Hair follicular keratinocyte (primary cell): ENCODE results near the gene YEATS4. TPM values are rescaled to one million over a fixed set of nuclear protein-coding genes. Genes with fewer than 3 reads are reported as not detected.

ENCODE experiments used
- total RNA-seq: library from RNA; depleted of rRNA; stranded (reverse); fragments of >200 nt; gene quantifications from 2 replicates; pipeline ENCODE4 v1.2.3, GENCODE V29; 2015

The YEATS4 gene
- total RNA-seq = 39.5 and 49.9 TPM in 2 replicates

GRCh38 chr12:69359531-69360347 lies at the start of gene YEATS4:
Gene YEATS4 (plus strand): TSS chr12:69359743. CDS start chr12:69359973, 230 bp downstream.

GRCh38 chr12:69348162-69348938 lies 11.2 kb upstream of the YEATS4 start, which contains the start of gene LYZ:
Gene LYZ (plus strand): TSS chr12:69348381. CDS start chr12:69348409, 28 bp downstream.

Other genes starting within 250 kb of the YEATS4 start
- 23.6 and 31.1 TPM in 2 replicates for gene CPSF6, start 120.2 kb upstream of the YEATS4 start, total RNA-seq
- not detected in 2 replicates for gene LYZ, start 11.4 kb upstream of the YEATS4 start, total RNA-seq
- 28.0 and 34.0 TPM in 2 replicates for gene FRS2, start 110.6 kb downstream of the YEATS4 start, total RNA-seq
- 175 and 262 TPM in 2 replicates for gene CCT2, start 225.7 kb downstream of the YEATS4 start, total RNA-seq